HPDE6-E6E7 (cell line): ENCODE measurements around the gene GNG12.

Source experiments
- DNase-seq: peaks from one replicate; pipeline ENCODE4 v3.0.0; 2011; ENCODE audit warnings: missing footprints; ENCODE audit errors: extremely low spot score

The GNG12 gene

GRCh38 chr1:67652800-67653199 is 180.5 kb downstream of the GNG12 start:
- peak; percentile 27 for DNase-seq
